GM19324 (cell line): ENCODE measurements around the gene LATS1.
A peak's percentile ranks its signal among the peaks of the same experiment; 100 is the strongest.
"Not testable (repeated sequence)": the region's sequence is repeated elsewhere in the genome, so short reads cannot be mapped to it uniquely, and the experiment has no call there.

ENCODE experiments used
- ATAC-seq: cut with Tn5 transposase; IDR thresholded peaks from one replicate; pipeline ENCODE4 v1.9.1; 2021; ENCODE audit warnings: mild to moderate bottlenecking, moderate library complexity; ENCODE audit not compliant: unreplicated experiment, low FRiP score

The LATS1 gene

GRCh38 chr6:149717588-149718458 is at the start of gene LATS1:
LATS1 (minus strand) TSS chr6:149718101; CDS start chr6:149702126, 15,975 bp downstream.
- ATAC-seq, result peak; percentile 89

- ATAC-seq, result no peak
These were observed 48.4 kb upstream of the LATS1 start for GRCh38 chr6:149766156-149766769.

- ATAC-seq, result no peak
These were observed 46.0 kb upstream of the LATS1 start for GRCh38 chr6:149763866-149764265.

- ATAC-seq, result peak; percentile 86
These were observed 43.5 kb upstream of the LATS1 start for GRCh38 chr6:149761438-149761837.

GRCh38 chr6:149756261-149756636 is 38.3 kb upstream of the LATS1 start:
- no peak for ATAC-seq

GRCh38 chr6:149755300-149756260 is 37.7 kb upstream of the LATS1 start:
- ATAC-seq, result peak; percentile 54

- no peak for ATAC-seq
These were observed 36.6 kb upstream of the LATS1 start for GRCh38 chr6:149754548-149754947.

- ATAC-seq, result not testable (repeated sequence)
These were observed 35.4 kb upstream of the LATS1 start for GRCh38 chr6:149753374-149753637.

- no peak for ATAC-seq
These were observed 34.9 kb upstream of the LATS1 start for GRCh38 chr6:149752600-149753373.

GRCh38 chr6:149751920-149752319 is 34.0 kb upstream of the LATS1 start:
- not testable (repeated sequence) for ATAC-seq

- ATAC-seq, result no peak
These were observed 33.3 kb upstream of the LATS1 start for GRCh38 chr6:149751239-149751638.

GRCh38 chr6:149750136-149750609 is 32.3 kb upstream of the LATS1 start:
- ATAC-seq, result peak; percentile 33

GRCh38 chr6:149749594-149750135 is 31.8 kb upstream of the LATS1 start, which contains the start of gene PCMT1:
PCMT1 (plus strand) TSS chr6:149749741; CDS start chr6:149749902, 161 bp downstream.
- peak; percentile 93 for ATAC-seq

- ATAC-seq, result not testable (repeated sequence)
These were observed 31.2 kb upstream of the LATS1 start for GRCh38 chr6:149749082-149749593.

- peak; percentile 49 for ATAC-seq
These were observed 28.4 kb upstream of the LATS1 start, which contains the start of gene NUP43 for GRCh38 chr6:149746147-149746946. NUP43 (minus strand) TSS chr6:149746529; CDS start chr6:149746495, 34 bp downstream.

- not testable (repeated sequence) for ATAC-seq
These were observed 27.4 kb upstream of the LATS1 start for GRCh38 chr6:149745252-149745651.

GRCh38 chr6:149734915-149735314 is 17.0 kb upstream of the LATS1 start:
- ATAC-seq, result no peak

GRCh38 chr6:149733089-149733720 is 15.3 kb upstream of the LATS1 start:
- no peak for ATAC-seq
